ENCODE data around the gene MYBPC1.
A peak's percentile ranks its signal among the peaks of the same experiment; 100 is the strongest.
"Not testable (repeated sequence)": the region's sequence is repeated elsewhere in the genome, so short reads cannot be mapped to it uniquely, and the experiment has no call there.

Gene MYBPC1

GRCh38 chr12:101594700-101595099 is at the start of gene MYBPC1:
MYBPC1 (plus strand) TSS chr12:101594971; CDS start chr12:101595071, 100 bp downstream.
- DNase-seq (ENCODE audit: low spot score), result no peak

- no peak for DNase-seq (ENCODE audit: low spot score)
These were observed 43.2 kb upstream of the MYBPC1 start for GRCh38 chr12:101551362-101552114.

- DNase-seq (ENCODE audit: low spot score), result no peak
These were observed 42.5 kb upstream of the MYBPC1 start for GRCh38 chr12:101552277-101552676.

- DNase-seq (ENCODE audit: low spot score), result no peak
These were observed 37.7 kb upstream of the MYBPC1 start for GRCh38 chr12:101557094-101557493.

- not testable (repeated sequence) for DNase-seq (ENCODE audit: low spot score)
These were observed 36.0 kb upstream of the MYBPC1 start for GRCh38 chr12:101558726-101559125.

GRCh38 chr12:101563212-101563611 is 31.6 kb upstream of the MYBPC1 start:
- no peak for DNase-seq (ENCODE audit: low spot score)

- no peak for DNase-seq (ENCODE audit: low spot score)
These were observed 29.9 kb upstream of the MYBPC1 start for GRCh38 chr12:101564912-101565311.

GRCh38 chr12:101566318-101566717 is 28.5 kb upstream of the MYBPC1 start:
- DNase-seq (ENCODE audit: low spot score), result no peak

GRCh38 chr12:101567918-101568317 is 26.9 kb upstream of the MYBPC1 start:
- no peak for DNase-seq (ENCODE audit: low spot score)

GRCh38 chr12:101570047-101570446 is 24.7 kb upstream of the MYBPC1 start:
- peak; percentile 60 for DNase-seq (ENCODE audit: low spot score)

GRCh38 chr12:101571105-101571504 is 23.7 kb upstream of the MYBPC1 start:
- DNase-seq (ENCODE audit: low spot score), result no peak

- DNase-seq (ENCODE audit: low spot score), result no peak
These were observed 21.0 kb upstream of the MYBPC1 start for GRCh38 chr12:101573743-101574142.

GRCh38 chr12:101578417-101578816 is 16.4 kb upstream of the MYBPC1 start:
- no peak for DNase-seq (ENCODE audit: low spot score)

GRCh38 chr12:101581190-101581589 is 13.6 kb upstream of the MYBPC1 start:
- no peak for DNase-seq (ENCODE audit: low spot score)

- DNase-seq (ENCODE audit: low spot score), result no peak
These were observed 11.8 kb upstream of the MYBPC1 start for GRCh38 chr12:101582937-101583336.

GRCh38 chr12:101590383-101590782 is 4.4 kb upstream of the MYBPC1 start:
- no peak for DNase-seq (ENCODE audit: low spot score)

GRCh38 chr12:101591781-101592180 is 3.0 kb upstream of the MYBPC1 start:
- DNase-seq (ENCODE audit: low spot score), result no peak

- no peak for DNase-seq (ENCODE audit: low spot score)
These were observed 2.3 kb upstream of the MYBPC1 start for GRCh38 chr12:101592448-101592847.

GRCh38 chr12:101592921-101593320 is 1.9 kb upstream of the MYBPC1 start:
- no peak for DNase-seq (ENCODE audit: low spot score)

- no peak for DNase-seq (ENCODE audit: low spot score)
These were observed 1.4 kb downstream of the MYBPC1 start for GRCh38 chr12:101596172-101596571.

GRCh38 chr12:101597164-101597563 is 2.4 kb downstream of the MYBPC1 start:
- no peak for DNase-seq (ENCODE audit: low spot score)

- DNase-seq (ENCODE audit: low spot score), result no peak
These were observed 3.7 kb downstream of the MYBPC1 start for GRCh38 chr12:101598483-101598882.

GRCh38 chr12:101599311-101599710 is 4.5 kb downstream of the MYBPC1 start:
- no peak for DNase-seq (ENCODE audit: low spot score)

Measured in COLO829 (cell line).